Heart right ventricle (tissue), 16 donors: ENCODE results near the gene CTAGE1. TPM values are rescaled to one million over a fixed set of nuclear protein-coding genes. Genes with fewer than 3 reads are reported as not detected.

Source experiments
- ATAC-seq, 8 donors: fragments of 200-7000 bp; cut with Tn5 transposase; one replicate each; pipeline ENCODE4 v1.9.1; 2020; ENCODE audit warnings: mild to moderate bottlenecking in 8 of 8, moderate library complexity in 8 of 8, moderate number of reproducible peaks in 1 of 8
- DNase-seq, 2 donors: peaks; one replicate each; pipeline ENCODE4 v3.0.0-alpha.2; 2020
- H3K27ac ChIP-seq, 10 donors: fragments of 200-600 bp; sonication (generic) in 2 of 10; one replicate each; pipeline versions ENCODE4 v1.5.0 to v1.8.0; 2020 to 2022; ENCODE audit warnings: mild to moderate bottlenecking in 3 of 10
- H3K27me3 ChIP-seq, 7 donors: fragments of 200-600 bp; one replicate each; pipeline ENCODE4 v1.8.0; 2021 to 2022; ENCODE audit warnings: mild to moderate bottlenecking in 2 of 7
- H3K36me3 ChIP-seq, 9 donors: fragments of 200-600 bp; sonication (generic) in 1 of 9; one replicate each; pipeline versions ENCODE4 v1.5.0 to v1.8.0; 2020 to 2022; ENCODE audit warnings: mild to moderate bottlenecking in 2 of 9
- H3K4me1 ChIP-seq, 9 donors: fragments of 200-600 bp; sonication (generic) in 1 of 9; one replicate each; pipeline versions ENCODE4 v1.5.0 to v1.8.0; 2020 to 2022; ENCODE audit warnings: mild to moderate bottlenecking in 4 of 9
- H3K4me3 ChIP-seq, 10 donors: fragments of 200-600 bp; sonication (generic) in 2 of 10; one replicate each; pipeline versions ENCODE4 v1.5.0 to v1.8.0; 2020 to 2022; ENCODE audit warnings: mild to moderate bottlenecking in 7 of 10, moderate library complexity in 2 of 10
- H3K9me3 ChIP-seq, 11 donors: fragments of 200-600 bp in 10 of 11; sonication (generic) in 2 of 11; one replicate each; pipeline versions ENCODE4 v1.5.0 to v1.8.0; 2013 to 2022; ENCODE audit warnings: mild to moderate bottlenecking in 2 of 11, control low read depth in 1 of 11, moderate library complexity in 1 of 11
- WGBS, 2 donors: extraction: QIAGEN DNeasy Blood & Tissue Kit; methylation state at CpG; one replicate each; pipeline ENCODE4 v1.1.7; 2013; ENCODE audit warnings: inconsistent platforms in 1 of 2; 5-methylcytosine and 5-hydroxymethylcytosine counted together
- intact Hi-C, 10 donors: fragments of 100-400 bp; cut with DNase I; formaldehyde crosslinking; loops; one replicate each; pipeline versions ENCODE4 v1.11.1 to v1.14.2; 2022
- polyA plus RNA-seq, 2 donors: library from polyadenylated mRNA; stranded (reverse); fragments of 200-250 nt; gene quantifications; one replicate each; pipeline ENCODE4 v1.2.3, GENCODE V29; 2013
- total RNA-seq, 10 donors: library from RNA; stranded (reverse); fragmentation: NEBNext Ultra II Directional in 3 of 10; extraction: Animal tissue kit (Norgen Biotek cat#: 25700) in 3 of 10; gene quantifications; one replicate each; pipeline versions ENCODE4 v1.2.1 to v1.2.4, GENCODE V29; 2021 to 2023
- TF ChIP-seq, protein P1 (sequence below), 9 donors: fragments of 200-600 bp; sonication (generic) in 2 of 9; IDR thresholded peaks; one replicate each; pipeline versions ENCODE4 v1.5.0 to v1.8.0; 2021 to 2022; ENCODE audit warnings: antibody characterized with exemption in 9 of 9, mild to moderate bottlenecking in 5 of 9, moderate library complexity in 1 of 9
- donor health status: Arrhythmogenic right ventricular cardiomyopathy.
- donor health status: ischemic (EF 13 %, LVEDD 7.1; RV severe dilation, severe dysfunction).
- donor health status: healthy with polysubstance abuse.
- donor health status: DM: no; HTN: yes; CAD: no.
- donor health status: DM: no; HTN: no; CAD: no.
- donor health status: ischemic (EF 25% LVEDD 6.9; RV normal size, moderate dysfunction).
- donor health status: ischemic (EF 25% LVEDD 5.7; RV mildly dilated, moderate dysfunction).
- donor health status: healthy.
- donor health status: DM: yes; HTN: yes; CAD: no.
- donor health status: Ischemic cardiomyopathy.
- donor health status: ischemic (EF 35%, LVEDD 5.7; RV mildly dilated, moderate dysfunction).
- donor health status: nonischemic (EF 11% LVEDD 7.7; RV severe dilation, severe dysfunction).
- donor health status: DM: yes; HTN: yes; CAD: no.
- donor health status: PGD.
- donor health status: ischemic (EF 29% LVEDD 5.4; RV normal size, mild dysfunction).
- donor health status: nonischemic (EF 23%, LVEDD 6.1; RV moderate dilation, normal function).

CTAGE1 gene
- total and polyA plus RNA-seq, 12 donors = 0.07 to 0.10 TPM; not detected in 10

DNA sequence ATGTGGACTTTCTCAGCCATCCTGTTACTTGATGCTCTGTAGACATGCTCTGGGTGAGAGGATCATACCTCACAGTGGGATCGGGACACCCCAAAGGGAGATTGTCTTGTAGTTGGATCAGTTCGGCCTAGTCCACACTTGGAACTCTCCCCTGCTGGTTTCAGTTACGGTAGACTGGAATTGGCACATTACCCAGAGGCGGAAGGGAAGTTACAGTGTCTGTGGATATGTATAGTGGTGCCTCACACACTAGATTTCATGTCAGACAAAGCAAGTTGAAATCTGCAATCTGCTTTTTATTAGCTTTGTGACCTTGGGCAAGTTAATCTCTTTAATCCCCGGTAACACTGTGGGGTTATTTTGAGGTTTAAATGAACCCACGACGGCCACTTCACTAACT lies 16.2 kb upstream of the CTAGE1 start:
- H3K9me3 ChIP-seq = no peaks in the 10 kb centered on the region
- TF ChIP-seq, protein P1, sequence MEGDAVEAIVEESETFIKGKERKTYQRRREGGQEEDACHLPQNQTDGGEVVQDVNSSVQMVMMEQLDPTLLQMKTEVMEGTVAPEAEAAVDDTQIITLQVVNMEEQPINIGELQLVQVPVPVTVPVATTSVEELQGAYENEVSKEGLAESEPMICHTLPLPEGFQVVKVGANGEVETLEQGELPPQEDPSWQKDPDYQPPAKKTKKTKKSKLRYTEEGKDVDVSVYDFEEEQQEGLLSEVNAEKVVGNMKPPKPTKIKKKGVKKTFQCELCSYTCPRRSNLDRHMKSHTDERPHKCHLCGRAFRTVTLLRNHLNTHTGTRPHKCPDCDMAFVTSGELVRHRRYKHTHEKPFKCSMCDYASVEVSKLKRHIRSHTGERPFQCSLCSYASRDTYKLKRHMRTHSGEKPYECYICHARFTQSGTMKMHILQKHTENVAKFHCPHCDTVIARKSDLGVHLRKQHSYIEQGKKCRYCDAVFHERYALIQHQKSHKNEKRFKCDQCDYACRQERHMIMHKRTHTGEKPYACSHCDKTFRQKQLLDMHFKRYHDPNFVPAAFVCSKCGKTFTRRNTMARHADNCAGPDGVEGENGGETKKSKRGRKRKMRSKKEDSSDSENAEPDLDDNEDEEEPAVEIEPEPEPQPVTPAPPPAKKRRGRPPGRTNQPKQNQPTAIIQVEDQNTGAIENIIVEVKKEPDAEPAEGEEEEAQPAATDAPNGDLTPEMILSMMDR (IDR thresholded peaks at IDR 0.05) = no peak
- no peaks in the 10 kb centered on the region for H3K36me3 ChIP-seq
- WGBS, 2 donors = 59 to 60% methylated on average over 7 of the region's 7 CpGs
- H3K27me3 ChIP-seq = no peaks in the 10 kb centered on the region
- ATAC-seq (peak in 3 of 8 donors; percentile 27 to 43 (median 35)), DNase-seq (no peak)
- intact Hi-C loops = loop anchor here in 3 of 10 donors (10.0 kb wide), 3 partner anchors 49 to 71 kb away; no protein-coding TSS in a partner anchor
- H3K4me1 ChIP-seq = peaks cover 0 to 20% (median 16%) of the 10 kb centered on the region in 9 donors
- H3K27ac ChIP-seq = peak overlapping the region in 2 of 10 donors; percentile 20 to 26
- no peak overlapping the region for H3K4me3 ChIP-seq

DNA sequence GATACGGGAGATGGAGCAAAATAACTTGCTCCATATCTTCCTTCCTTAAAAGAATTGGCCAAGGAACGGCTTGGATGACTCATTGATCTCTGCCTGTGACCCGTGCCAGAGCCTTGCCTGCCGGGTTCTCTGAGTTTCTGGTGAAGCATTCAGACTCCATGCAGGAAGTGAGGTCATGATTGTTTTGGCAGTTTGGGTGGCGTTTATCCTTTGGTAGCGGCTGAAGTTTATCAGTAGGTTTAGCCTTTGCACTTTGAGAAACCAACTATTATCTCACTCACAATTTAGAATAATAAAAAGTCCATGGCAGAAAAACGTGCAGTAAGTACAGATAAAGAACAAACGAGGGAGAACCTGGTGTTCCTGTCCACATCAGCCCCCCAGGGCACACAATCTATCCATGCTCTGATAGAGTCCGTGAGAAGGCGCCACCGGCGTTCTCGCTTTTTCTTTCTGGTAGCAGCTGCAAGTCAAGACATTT lies 15.0 kb upstream of the CTAGE1 start:
- DNase-seq = peak; percentile 71 to 80
- Histone ChIP-seq H3K9me3 (no peaks in the 10 kb centered on the region), H3K4me1 (peaks cover 0 to 26% (median 16%) of the 10 kb centered on the region in 9 donors), H3K4me3 (peak overlapping the region in 2 of 10 donors; percentile 24 to 30), H3K27me3 (no peaks in the 10 kb centered on the region), H3K27ac (peak overlapping the region in 8 of 10 donors; percentile 43 to 72 (median 60)), H3K36me3 (no peaks in the 10 kb centered on the region)
- intact Hi-C loops = loop anchor here in 3 of 10 donors (10.0 kb wide), 3 partner anchors 48 to 72 kb away; no protein-coding TSS in a partner anchor
- TF ChIP-seq, protein P1 (IDR thresholded peaks at IDR 0.05) = no peak
- 27 to 55% methylated on average over 13 of the region's 13 CpGs for WGBS, 2 donors
- peak; percentile 75 to 94 (median 90) for ATAC-seq

DNA sequence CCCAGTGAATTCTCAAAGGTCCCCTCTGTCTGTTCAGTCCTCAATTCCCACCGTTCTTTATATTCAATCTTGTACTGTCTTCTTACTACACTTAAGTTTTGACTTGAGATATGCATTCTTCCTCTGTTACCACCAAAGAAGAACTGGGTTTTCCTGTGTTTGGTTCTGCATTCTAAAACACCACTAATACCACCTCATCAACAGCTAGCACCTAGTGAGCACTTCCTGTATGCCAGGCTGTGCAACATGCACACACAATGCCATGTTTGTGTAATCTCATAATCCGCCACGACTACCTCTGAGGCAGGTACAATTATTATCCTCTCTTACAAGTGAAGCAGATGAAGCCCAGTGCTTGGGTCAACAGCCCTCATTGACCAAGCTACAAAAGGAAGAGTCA lies 11.8 kb upstream of the CTAGE1 start:
- Histone ChIP-seq H3K9me3 (no peaks in the 10 kb centered on the region), H3K36me3 (no peaks in the 10 kb centered on the region), H3K27ac (no peak overlapping the region), H3K4me1 (peaks cover 0 to 26% (median 17%) of the 10 kb centered on the region in 9 donors), H3K4me3 (no peak overlapping the region), H3K27me3 (no peaks in the 10 kb centered on the region)
- TF ChIP-seq, protein P1 (IDR thresholded peaks at IDR 0.05) = no peak
- no peak for ATAC-seq
- 95 to 96% methylated on average over 3 of the region's 3 CpGs for WGBS, 2 donors
- intact Hi-C loops = no loop called here
- no peak for DNase-seq

DNA sequence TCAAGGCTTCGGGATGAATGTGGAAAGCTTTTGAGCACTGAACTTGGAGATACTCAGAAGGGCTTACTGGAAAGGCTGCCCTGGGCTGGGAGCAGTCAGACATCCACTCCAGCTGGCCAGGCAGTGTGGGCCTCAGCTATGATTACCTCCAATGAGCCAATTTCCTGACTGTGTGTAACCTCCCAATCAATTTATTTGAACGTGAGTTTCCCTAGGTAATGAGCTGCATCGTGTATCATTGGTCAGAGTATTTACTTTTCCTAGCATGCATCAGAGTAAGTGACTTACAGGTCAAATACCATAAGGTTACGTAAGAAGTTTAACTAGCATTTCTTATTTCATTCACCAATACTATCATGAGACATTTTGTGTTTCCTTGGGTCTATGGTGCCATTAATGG lies 11.0 kb upstream of the CTAGE1 start:
- 88 to 90% methylated on average over 4 of the region's 4 CpGs for WGBS, 2 donors
- intact Hi-C loops = no loop called here
- TF ChIP-seq, protein P1 (IDR thresholded peaks at IDR 0.05) = no peak
- Histone ChIP-seq H3K36me3 (no peaks in the 10 kb centered on the region), H3K9me3 (no peaks in the 10 kb centered on the region), H3K27me3 (no peaks in the 10 kb centered on the region), H3K27ac (peak overlapping the region in 3 of 10 donors; percentile 33 to 64 (median 38)), H3K4me3 (no peak overlapping the region), H3K4me1 (peaks cover 0 to 30% (median 17%) of the 10 kb centered on the region in 9 donors)
- no peak for ATAC-seq
- DNase-seq = no peak
